Activated T-helper 1 cell treated with anti-CD3 and anti-CD28 coated beads, Interleukin-2, amount 50 U/mL, for 16 hours (primary cell): ENCODE measurements around the gene CCL20.

Source experiments
- DNase-seq, 2 donors: peaks; one replicate each; pipeline ENCODE4 v3.0.0-alpha.2; 2020; ENCODE audit warnings: low read depth in 1 of 2, low spot score in 1 of 2

The CCL20 gene

GRCh38 chr2:227802882-227803281 lies 10.8 kb upstream of the CCL20 start:
- DNase-seq = no peak

DNA sequence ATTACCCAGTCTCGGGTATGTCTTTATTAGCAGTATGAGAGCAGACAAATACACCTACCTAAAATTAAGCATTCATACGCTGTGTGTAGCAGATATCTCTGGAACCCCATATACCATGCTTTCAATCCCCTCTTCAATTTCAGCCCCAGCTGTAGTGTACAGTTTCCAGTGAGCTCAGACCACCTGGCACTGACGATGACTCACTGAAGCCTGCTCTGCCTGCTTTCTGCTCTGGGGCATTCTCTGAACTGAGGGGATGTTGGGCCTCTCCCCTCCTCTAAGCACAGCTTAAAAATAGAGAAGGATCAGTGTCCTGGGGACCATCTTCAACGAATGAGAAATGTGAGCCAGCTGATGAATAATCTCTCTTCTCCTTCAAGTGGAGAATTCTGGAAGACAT lies 8.7 kb upstream of the CCL20 start:
- DNase-seq = no peak

GRCh38 chr2:227805578-227805977 lies 8.1 kb upstream of the CCL20 start:
- no peak for DNase-seq

GRCh38 chr2:227808936-227809335 lies 4.7 kb upstream of the CCL20 start:
- DNase-seq = no peak

- DNase-seq = no peak
Measured at GRCh38 chr2:227812001-227812400, 1.6 kb upstream of the CCL20 start.

DNA sequence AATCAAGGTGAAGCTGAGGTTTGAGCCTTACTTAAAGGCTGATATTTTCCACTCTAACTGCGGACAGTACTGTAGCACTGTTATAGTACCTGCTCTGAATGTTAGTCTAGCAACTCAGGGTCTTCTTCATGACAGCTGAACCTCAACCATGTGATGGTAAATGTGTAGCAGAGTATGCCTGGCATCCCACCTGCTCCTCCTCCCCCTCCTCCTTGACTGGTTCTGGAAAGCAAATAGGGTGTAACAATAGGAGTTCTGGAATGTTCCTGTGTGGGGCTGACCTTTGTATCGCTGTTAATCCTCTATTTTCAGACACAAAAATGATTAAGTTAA lies 447 bp upstream of the CCL20 start:
- no peak for DNase-seq

DNA sequence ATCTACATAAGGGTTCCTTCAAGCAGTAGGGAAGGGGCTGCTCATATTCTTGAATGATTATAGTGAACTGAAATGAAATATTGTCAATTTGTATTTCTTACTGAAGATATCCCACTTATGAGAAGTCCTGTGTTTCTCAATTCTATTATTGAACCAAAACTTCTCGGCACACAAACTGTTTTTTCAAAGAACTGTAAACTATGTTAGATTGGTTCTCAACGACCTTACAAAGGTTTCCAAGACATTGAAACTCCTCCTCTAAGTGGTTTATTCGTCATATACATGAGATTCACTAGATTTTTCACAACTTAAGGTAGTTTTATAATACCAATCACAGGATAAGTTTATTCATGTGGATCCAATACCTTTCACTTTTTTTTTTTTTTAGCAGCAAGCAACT lies 1.4 kb downstream of the CCL20 start:
- no peak for DNase-seq

DNA sequence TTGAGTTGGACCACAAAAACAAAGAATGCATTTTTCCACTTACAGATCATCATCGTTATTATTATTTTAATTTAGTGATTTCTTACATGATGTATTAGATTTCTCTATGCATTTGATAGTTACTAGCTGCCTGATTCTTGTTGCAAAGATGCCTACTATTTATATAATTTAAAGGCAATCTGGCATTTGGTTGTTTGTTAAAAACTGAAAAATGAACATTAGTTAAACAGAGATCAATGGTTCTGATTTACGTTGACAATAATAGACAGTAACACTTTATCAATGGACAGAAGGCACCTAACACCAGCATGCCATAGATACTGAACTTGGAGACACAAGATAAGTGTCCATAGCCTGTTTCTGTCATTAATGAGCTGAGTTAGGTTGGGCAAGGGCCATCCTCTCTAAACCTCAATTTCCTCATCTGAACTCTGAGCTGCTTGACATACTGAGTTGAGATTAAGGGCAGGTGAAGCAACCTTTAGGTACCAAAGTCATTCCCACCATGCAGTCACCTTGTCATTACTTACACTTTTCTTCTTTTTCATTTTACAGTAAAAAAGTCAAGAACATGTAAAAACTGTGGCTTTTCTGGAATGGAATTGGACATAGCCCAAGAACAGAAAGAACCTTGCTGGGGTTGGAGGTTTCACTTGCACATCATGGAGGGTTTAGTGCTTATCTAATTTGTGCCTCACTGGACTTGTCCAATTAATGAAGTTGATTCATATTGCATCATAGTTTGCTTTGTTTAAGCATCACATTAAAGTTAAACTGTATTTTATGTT lies 3.1 kb downstream of the CCL20 start:
- no peak for DNase-seq

DNA sequence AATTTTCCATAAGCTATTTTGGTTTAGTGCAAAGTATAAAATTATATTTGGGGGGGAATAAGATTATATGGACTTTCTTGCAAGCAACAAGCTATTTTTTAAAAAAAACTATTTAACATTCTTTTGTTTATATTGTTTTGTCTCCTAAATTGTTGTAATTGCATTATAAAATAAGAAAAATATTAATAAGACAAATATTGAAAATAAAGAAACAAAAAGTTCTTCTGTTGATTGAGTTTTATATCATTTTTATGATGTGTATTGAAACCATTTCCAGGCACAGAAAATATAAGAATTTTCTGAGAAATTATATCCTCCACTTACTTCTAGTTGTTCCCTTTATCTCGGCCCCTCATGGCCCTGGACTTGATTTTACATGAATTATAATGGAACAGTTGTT lies 3.7 kb downstream of the CCL20 start:
- DNase-seq = no peak

GRCh38 chr2:227817850-227818674 lies 4.4 kb downstream of the CCL20 start:
- peak; percentile 15 to 29 for DNase-seq

DNA sequence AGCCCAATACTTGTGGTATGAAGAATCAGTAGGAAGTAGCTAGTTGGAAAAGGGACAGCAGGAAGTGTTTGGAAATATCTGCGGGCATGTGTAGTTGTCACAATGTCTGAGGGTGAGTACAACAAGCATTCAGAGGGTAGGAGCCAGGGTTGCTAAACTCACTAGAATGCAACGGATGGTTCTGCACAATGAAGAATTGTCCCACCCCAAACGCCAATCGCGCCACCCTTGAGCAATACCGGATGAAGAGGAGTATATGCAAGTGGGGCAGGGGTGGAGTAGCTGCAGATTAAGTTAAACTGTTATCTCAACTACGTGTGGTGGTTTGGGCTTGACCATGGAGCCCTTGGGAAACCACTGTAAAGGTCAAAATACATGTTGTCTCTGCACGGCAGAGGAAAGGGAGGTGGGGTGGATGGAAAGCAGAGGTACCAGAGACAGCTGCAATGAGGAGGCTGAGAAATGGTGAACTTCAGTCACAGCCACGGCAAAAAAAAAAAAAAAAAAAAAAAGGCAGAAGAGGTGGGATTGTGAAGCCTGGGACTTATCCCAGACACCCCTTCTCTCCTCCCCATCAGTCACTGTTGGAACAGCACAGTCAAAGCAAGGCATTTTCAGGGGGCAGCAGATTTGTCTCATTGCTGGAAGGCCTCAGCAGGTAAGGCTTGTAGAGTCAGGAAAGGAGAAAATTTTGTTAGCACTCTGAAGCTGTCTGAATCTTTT lies 5.2 kb downstream of the CCL20 start:
- DNase-seq = no peak

- no peak for DNase-seq
Measured at GRCh38 chr2:227819398-227819697, 5.7 kb downstream of the CCL20 start.

DNA sequence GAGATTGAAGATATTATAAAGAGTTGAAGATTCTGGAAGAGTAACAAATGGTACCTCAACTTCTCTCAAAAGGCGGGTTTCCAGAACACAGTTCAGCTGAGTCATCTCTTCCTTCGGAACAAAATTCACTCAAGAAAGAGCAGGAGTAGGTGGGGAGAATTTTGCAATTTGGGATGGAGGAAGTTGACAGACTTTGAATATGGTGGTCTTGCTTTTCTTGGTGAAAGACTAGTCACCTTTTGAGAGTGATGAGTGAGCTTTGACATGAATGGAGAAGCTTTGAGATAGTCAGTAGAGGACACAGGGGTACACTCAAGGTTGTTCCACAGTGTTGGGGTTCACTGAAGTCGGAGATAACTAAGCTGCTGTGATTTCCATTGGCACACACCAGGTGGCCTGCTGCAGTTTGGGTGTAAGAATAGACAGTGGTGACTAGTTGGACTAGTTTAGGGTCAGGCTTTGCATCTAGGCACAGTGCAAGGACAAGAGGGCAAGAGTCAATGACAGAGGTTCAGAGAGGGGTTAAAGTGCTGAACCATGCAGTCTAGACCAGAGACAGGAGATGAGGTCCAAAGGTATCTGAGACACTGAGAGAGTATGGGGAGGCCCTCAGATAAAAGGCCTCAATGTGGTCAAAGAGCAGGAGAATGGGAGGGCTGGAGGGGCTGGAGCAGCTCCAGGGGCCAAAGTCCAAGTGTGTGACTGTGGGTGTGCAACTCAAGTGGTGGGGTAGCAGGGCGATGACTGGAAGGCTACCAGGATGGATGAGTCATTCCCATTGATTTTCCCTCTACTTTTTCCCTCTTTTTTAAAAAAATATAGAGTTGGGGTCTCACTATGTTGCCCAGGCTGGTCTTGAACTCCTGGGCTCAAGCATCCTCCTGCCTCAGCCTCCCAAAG lies 7.7 kb downstream of the CCL20 start:
- no peak for DNase-seq

GRCh38 chr2:227822416-227823003 lies 8.9 kb downstream of the CCL20 start:
- DNase-seq = no peak

DNA sequence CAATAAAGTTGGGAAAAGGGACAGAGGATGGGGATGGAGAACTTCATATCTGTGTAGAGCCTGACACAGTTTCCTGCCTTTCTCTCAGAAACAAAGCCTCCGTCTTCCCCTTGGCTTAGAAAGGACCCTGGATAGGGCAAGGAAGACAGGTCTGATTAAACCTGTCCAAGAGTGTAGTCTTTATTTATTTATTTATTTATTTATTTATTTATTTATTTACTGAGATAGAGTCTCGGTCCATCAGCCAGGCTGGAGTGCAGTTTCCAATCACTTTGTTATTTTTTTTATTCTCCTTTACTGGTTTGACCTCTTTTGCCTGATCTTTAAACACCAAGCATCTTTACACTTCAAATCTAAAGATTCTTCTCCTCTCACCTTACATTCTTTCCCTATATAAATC lies 10.3 kb downstream of the CCL20 start:
- no peak for DNase-seq

DNA sequence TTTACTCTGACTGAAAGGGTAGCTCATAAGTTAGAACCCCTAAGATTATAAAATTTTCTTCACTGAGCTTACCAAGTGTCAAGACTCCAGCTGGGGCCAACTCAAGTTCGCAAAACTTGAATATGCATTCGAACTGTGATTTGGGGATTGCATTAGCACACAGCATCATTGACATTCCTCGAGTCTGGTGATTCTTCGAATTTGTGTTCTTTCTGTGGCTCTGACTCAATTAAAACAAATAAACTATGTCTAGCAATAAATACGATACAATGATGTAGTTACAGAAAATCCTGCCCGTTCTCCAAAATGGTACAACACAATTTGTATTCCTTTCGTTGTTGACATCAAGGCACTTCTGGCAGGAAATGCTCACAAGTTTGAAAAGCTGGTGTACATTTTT lies 11.1 kb downstream of the CCL20 start:
- DNase-seq = no peak

DNA sequence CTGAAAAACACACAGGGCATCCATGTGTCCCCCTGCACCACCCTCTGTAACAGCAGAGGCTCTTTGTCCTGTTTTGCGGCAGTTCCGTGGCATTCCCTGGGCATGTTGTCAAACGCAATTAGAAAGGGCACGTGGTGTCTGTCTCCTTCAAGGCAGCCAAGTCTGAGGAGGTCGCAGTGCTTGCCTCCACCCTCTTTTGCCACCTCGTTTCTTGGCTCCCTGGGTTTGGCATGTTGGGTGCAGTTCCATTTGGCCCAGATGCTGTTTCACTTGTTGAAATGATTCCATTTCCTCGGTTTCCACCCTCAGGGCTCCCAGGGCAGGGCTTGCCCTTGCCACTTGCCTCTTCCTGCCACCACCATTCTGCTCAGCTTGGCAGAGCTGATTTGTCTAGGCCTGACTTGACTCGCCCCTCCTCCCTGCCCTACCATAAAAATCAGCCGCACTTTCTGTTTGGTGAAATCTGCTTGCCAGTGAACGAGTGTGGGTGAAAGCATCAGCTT lies 12.4 kb downstream of the CCL20 start:
- no peak for DNase-seq

GRCh38 chr2:227826563-227826962 lies 12.9 kb downstream of the CCL20 start:
- DNase-seq = no peak

- no peak for DNase-seq
Measured at GRCh38 chr2:227827143-227827542, 13.5 kb downstream of the CCL20 start.

DNA sequence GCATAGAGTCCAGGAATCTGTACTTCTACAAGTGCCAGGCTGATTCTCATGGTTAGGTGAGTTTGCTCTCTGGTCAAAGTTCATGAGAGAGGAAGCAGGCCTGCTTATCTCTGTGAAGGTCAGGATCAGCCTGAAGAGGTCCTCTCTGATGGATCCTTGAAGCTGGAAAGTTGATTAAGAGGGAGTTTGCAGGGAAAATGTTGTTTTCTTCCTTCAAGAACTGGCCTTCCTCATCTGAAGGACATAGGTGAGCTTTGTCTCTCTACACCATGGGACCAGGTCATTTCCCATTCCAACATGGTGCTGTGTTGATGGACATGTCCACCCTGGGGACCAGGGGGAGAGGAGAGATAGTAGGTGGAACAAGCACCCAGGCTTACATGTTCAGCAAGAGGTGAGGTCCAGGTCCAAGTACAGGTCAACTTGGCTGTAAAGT lies 14.9 kb downstream of the CCL20 start:
- DNase-seq = no peak

GRCh38 chr2:227829337-227829736 lies 15.7 kb downstream of the CCL20 start:
- DNase-seq = no peak
